Ureter (tissue), 1 donor: ENCODE results near the gene ADRB1. TPM values are rescaled to one million over a fixed set of nuclear protein-coding genes. Genes with fewer than 3 reads are reported as not detected.

Experiments used
- DNase-seq: peaks from one replicate; pipeline ENCODE4 v3.0.0-alpha.2; 2020; ENCODE audit warnings: low spot score
- total RNA-seq: library from RNA; stranded (reverse); gene quantifications from one replicate; pipeline ENCODE4 v1.2.4, GENCODE V29; 2023
- donor health status: DM: yes; HTN: yes; CAD: no.

The ADRB1 gene
- total RNA-seq, 1 donor from 2014 or later, result 1.4 TPM

DNA sequence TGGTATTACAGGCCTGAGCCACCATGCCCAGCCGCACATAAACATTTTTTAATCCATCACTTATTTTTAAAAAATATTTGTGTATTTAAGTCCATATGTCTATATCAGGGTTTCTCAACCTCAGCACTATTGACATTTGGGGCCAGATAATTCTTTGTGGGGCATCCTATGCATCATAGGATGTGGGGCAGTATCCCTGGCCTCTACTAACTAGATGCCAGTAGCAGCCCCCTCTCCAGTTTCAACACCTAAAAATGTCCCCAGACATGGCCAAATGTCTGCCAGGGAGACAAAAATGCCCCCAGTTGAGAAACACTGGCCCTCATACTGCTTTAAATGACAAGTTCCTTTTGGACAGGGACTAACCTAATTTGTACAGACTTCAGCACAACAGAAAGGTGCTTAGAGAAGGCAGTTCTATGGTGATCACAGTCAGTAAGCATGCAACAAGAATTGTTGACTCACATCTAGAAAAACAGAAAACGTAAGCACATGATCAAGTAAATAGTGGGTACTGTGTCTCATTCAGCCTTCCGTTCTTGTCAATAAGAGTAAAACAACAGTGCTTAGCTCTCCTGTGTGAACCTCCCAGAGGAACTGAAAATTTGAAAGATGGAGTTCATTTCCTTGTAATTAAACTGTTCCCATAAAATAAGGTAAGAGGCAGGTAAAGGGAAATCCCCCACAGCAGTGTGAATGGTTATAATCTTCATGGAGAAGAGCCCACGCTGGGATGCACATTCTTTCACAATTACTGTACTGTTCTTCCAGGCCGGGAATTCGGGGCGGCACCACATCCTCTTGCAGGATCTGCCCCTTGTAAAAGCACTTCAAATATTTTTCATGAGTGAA, 17.3 kb upstream of the ADRB1 start:
- no peak for DNase-seq

- DNase-seq, result no peak
These were observed 16.6 kb upstream of the ADRB1 start for GRCh38 chr10:114027041-114027394.

DNA sequence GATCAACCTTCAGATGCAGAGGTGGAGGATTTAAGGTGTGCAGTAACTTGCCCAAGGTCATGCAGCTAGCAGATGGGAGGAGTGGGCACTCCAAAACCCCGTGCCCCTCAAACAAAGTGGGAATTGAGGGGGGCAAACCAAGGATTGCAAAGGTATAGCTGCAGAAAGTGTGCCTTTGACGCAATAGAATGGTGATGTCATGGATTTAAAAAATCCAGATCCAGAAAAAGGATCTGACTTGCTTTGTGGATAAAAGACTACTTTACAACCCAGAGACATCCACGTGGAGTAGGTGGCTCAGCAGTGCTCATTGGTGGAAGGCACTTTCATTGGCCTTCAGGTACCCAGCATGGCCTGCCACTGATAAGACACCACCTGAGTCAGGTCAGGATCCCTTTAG, 15.7 kb upstream of the ADRB1 start:
- no peak for DNase-seq

DNA sequence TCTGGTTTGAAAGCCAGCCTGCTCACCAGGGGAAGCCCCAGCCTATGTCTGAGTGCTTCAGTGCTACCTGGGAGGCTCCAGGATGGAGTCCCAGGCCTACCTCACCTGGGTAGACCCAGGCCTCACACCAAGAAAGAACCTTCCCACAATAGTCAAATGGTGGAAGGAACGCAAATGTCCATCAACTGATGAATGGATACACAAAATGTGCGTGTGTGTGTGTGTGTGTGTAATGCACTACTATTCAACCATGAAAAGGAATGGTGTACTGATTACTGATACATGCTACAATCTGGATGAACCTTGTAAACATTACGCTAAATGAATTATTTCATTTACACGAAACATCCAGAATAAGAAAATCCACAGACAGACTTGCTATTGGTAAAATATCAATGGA, 15.2 kb upstream of the ADRB1 start:
- no peak for DNase-seq

- no peak for DNase-seq
These were observed 14.0 kb upstream of the ADRB1 start for GRCh38 chr10:114029655-114030054.

DNA sequence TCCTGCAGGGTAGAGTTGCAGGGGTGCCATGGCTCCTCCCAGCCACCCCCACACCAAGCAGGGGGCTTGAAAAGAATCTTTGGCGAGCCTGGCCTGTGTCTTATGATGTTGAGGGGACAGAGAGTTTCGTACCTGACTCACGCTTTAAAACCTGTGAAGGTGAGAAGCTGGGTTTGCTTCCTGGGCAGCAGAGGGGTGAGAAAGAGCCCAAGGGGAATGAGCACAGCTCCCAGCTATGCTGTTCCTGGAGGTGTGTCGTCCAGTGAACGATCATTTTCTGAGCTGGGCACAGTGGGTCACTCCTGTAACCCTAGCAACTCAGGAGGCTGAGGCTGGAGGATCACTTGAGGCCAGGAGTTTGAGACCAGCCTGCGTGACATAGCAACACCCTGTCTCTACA, 13.5 kb upstream of the ADRB1 start:
- DNase-seq, result no peak

GRCh38 chr10:114031073-114031972, 12.3 kb upstream of the ADRB1 start:
- DNase-seq, result no peak

GRCh38 chr10:114033566-114033965, 10.1 kb upstream of the ADRB1 start:
- no peak for DNase-seq

- no peak for DNase-seq
These were observed 8.6 kb upstream of the ADRB1 start for GRCh38 chr10:114034923-114035645.

DNA sequence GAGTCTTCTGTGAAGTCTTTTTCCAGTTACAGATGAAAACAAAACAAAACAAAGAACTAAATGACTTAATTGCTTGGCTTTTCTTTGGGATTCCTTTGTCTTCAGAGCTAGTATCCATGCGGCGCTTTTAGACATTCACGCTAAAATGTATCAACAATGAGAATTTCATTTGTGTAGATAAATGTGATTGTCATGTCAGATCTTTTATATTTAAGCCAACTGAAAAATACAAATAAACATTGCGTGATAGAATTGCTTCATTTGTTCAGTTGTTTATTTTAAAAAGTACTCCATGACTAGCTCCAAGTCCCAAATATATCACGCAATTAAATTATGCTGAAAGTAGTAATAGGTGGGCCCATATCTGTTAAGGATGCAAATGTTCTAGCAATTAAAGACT, 7.9 kb upstream of the ADRB1 start:
- DNase-seq, result no peak

DNA sequence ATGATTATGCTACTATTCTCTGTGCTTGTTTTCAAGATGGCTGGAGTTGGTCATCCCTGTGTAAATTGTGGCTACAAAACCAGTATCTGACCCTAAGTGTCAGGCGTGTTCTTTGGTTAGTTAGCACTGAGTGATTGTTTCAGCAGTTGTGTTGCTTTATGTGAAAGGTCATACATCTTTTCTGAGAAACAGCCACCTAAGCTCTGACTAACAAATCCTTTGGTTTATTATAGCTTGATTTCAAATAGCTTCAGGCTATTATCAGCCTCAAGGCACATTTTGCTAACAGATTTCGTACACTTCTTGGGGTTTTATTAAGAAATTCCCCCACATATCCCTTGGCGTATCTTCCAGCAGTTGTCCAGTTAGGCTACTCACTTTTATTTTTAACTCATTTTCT, 4.8 kb upstream of the ADRB1 start:
- DNase-seq, result no peak

- DNase-seq, result no peak
These were observed 2.5 kb upstream of the ADRB1 start for GRCh38 chr10:114041166-114041565.

DNA sequence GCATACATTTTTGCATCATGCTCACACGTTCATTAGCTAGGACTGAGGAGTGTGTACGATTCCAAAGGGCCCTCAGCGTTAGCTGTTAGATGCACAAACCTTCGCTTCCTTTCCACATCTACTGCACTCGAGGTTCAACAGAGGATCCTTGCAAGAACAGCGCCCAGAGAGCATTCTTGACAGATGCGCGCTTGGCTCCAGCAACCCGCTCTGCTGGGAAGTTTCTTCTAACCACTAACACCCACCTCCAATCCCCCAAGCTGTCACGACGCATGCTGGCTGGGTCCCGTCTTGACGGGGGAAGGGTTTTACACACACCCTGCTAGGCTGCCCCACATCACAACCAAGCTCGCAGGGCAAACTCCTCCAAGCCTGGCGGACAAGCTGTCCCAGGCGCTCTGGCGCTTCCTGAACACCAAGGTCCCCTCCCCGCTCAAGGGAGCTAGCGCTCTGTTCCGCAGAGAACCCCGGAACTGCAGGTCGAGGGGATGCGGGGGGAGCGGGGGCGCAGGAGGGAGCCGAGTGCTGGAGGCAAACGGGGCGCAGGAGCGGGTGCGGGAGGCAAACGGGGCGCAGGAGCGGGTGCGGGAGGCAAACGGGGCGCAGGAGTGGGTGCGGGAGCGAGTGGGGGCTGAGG, 653 bp upstream of the ADRB1 start:
- no peak for DNase-seq

GRCh38 chr10:114044247-114045135, 825 bp downstream of the ADRB1 start:
- DNase-seq, result no peak

GRCh38 chr10:114045136-114046086, 1.7 kb downstream of the ADRB1 start:
- DNase-seq, result no peak

- no peak for DNase-seq
These were observed 2.4 kb downstream of the ADRB1 start for GRCh38 chr10:114046087-114046458.

DNA sequence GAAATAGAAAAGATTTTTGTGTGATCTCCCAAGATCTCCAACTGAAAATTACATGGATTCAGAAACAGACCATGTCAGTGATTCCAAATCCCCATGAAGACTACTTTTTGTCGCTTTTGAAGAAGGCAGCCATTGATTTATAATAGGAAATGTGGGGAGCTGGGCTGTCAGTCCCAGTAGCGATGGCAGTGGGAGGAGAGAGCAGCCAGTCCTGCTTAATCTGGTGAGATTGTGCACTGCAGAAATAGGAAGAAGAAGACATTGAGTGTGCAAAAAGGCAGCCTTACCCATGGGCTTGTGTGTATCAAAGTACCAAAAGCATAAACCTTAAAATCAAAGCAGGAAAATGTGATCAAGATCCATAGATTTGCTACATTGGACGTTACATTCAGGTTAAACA, 4.8 kb downstream of the ADRB1 start:
- no peak for DNase-seq

- no peak for DNase-seq
These were observed 8.0 kb downstream of the ADRB1 start for GRCh38 chr10:114051714-114052113.

GRCh38 chr10:114052255-114052654, 8.6 kb downstream of the ADRB1 start:
- no peak for DNase-seq

DNA sequence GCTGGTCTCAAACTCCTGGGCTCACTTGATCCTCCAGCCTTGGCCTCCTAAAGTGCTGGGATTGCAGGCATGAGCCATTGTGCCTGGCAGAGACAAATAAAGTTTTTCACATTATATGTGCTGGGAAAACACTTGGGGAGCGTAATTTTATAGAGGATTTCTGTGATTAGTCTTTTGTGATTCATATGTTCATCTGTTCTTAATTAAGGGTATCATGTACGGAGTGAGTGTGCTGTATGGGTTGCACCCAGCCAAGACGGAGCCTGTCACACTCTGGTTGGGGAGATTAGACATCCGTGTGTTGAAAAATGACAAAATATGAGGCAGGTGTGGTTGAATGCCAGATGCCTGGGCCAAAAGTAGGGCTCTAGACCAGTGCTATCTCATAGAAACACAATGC, 10.3 kb downstream of the ADRB1 start:
- DNase-seq, result no peak
